ENCODE results near the gene LLPH. TPM values are rescaled to one million over a fixed set of nuclear protein-coding genes. Genes with fewer than 3 reads are reported as not detected.

The LLPH gene
- total RNA-seq, 1 experiment from 2014 or later: 39.6 TPM

GRCh38 chr12:66143868-66144267, 13.3 kb upstream of the LLPH start:
- no peak for DNase-seq (ENCODE audit: extremely low read depth, low read depth)

DNA sequence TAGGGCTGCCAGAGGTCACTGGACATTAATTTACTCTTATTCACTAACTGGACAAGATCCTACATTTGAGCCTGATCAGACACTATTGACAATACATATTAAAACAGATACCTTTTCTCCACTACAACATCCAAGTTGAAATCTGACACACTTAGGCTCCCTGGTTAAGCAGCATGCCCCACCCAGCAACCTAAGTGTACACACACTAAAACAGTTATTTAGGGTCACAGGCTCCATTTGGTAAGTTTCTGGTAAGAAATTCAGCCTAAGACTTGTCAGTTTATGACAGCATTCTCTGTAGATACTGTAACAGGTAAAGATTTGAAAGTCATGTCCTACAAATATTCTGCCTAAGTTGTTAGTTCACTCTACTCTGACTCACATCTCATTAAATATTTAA, 12.3 kb upstream of the LLPH start:
- no peak for DNase-seq (ENCODE audit: extremely low read depth, low read depth)

DNA sequence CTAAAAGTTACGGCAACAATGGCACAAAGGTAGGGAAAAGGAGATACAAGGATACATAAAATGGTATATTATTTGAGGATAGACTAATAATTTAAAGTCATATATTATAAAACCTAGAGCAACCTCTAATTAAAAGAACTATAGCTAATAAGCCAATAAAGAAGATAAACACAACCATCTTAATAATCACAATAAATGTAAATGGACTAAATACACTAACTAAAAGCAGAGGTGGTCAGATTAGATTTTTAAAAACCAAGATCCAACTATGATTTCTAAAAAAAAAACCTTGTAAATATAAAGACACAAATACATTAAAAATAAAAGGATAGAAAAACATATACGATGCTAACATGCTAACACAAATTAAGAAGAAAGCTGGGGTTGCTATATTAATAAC, 10.7 kb upstream of the LLPH start:
- no peak for DNase-seq (ENCODE audit: extremely low read depth, low read depth)

DNA sequence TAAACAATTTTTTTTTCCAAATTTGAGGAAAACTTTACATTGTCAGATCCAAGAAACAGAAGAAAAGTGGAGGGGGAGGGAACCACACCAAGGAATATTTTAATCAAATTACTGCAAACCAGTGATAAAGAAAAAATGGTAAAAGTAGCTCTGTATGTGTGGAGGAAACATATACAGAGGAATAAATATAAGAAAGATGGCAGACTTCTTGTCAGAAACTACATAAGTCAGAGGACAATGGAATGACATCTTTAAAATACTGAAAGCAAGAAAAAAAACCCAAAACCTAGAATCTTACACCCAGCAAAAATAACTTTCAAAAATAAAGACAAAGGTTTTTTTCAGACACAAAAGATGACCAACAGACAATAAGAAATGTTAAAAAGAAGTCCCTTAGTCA, 10.2 kb upstream of the LLPH start:
- DNase-seq (ENCODE audit: extremely low read depth, low read depth): no peak

GRCh38 chr12:66139328-66139727, 8.8 kb upstream of the LLPH start:
- DNase-seq (ENCODE audit: extremely low read depth, low read depth): no peak

DNA sequence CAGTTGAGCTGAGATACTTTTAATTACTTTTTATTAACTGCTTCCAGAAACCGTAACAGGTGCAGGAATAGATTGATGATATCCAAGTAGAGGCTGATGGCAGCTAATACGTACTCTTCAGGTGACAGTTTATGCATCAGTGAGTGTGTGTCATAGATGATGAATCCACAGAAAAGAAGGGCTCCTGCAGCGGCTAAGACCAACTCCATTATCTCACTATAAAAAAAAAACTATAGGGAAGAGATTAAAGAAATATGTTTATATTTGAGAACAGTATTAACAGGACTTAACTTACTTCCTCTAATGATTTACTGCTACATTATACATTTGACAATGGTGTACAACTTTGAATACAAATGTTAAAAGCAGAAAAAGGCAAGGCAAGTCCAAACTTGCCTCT, 7.4 kb upstream of the LLPH start:
- DNase-seq (ENCODE audit: extremely low read depth, low read depth): no peak

DNA sequence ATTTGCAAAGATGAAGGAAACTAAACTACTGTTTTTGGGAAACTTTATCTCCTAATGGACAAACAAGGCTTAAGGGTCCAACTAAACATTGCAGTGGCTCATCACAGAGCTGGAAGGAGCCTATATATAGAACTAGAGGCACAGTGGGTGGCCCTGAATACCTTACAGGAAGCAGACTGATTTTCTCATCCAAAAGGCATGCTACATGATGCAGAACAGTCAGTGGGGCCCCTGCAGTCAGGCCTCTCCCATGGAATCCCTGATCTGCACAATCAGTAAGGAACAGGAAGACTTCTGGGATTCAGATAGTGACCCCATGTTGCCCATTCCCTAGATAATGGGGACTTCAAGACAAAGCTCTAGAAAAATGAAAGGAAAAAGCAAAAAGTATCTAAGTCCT, 1.9 kb upstream of the LLPH start:
- DNase-seq (ENCODE audit: extremely low read depth, low read depth): no peak

DNA sequence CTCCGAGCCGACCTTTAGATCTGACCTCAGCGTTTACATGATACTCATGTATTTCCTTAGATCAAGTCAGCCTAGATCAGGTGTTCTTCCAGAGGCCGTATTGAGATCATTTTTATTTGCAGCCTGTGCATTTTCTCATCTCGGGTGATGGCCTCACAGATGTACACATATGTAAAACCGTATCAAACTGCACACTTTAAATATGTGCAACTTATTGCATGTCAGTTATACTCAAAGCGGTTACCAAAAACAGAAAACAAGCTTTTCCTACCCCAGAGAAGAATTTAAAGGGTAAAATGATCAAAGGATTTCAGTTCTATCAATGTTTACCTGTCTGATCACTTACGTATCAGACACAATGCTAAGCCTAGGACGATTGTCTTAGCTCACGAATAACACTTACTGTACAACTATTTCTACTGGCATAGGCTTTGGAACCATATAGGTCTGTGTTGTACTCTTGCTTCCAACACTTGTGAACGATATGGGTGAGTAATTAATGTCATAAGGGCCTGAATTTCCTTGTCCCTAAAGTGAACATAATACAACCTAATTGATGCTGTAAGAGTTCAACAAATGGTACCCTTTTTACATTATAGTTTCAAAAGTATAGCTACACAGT, 628 bp upstream of the LLPH start:
- DNase-seq (ENCODE audit: extremely low read depth, low read depth): no peak

DNA sequence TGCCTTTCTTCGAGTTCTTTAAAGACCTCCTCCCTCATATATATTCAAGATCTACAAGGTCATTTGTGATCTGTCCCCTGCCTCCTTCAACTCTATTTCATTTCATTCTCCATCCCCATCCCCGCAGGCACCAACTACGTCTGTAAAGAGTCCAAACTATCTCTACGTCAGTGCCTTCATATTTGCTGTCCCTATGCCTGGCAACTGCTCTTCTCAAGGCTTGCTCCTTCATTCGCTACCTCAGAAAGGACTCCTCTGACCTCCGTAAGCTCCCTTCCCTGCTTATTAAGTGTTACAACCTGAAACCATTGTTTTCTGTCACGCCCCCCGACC, 650 bp downstream of the LLPH start:
- no peak for DNase-seq (ENCODE audit: extremely low read depth, low read depth)

- DNase-seq (ENCODE audit: extremely low read depth, low read depth): no peak
These were observed 2.9 kb downstream of the LLPH start for GRCh38 chr12:66127650-66128049.

DNA sequence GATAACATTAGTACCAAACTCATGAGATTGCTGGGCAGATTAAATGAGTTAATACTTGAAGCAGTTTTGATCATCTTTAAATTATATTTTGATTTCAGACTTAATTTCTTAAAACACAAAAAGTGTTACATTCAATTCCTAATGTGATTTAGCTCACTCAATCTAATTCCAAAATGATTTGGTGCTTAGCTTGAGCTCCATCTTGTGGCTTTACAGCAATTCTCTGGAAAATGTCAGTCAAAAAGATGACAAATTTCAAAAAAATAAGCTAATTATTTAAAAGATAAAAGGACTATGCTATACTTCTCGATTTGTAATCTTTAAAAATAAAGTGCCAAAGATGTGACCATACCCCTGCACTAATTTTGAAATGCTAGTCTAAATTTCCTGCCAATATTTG, 10.1 kb downstream of the LLPH start:
- no peak for DNase-seq (ENCODE audit: extremely low read depth, low read depth)

DNA sequence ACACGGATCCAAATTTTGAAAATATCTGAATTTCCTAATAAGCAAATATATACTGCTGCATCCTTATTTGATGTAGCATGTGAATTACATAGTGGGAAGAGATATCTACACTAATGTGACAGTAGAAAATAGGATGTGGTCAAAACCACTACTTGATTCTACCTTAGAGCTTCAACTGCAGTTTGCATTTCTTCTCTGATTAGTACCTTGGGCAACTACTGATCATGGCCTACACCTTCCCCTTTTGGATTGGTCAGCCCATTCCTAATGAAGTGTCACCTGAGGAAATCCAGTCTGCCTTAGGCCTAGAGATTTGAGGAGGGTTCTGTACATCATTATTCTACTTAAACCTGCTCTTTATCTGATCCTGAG, 10.7 kb downstream of the LLPH start:
- no peak for DNase-seq (ENCODE audit: extremely low read depth, low read depth)

DNA sequence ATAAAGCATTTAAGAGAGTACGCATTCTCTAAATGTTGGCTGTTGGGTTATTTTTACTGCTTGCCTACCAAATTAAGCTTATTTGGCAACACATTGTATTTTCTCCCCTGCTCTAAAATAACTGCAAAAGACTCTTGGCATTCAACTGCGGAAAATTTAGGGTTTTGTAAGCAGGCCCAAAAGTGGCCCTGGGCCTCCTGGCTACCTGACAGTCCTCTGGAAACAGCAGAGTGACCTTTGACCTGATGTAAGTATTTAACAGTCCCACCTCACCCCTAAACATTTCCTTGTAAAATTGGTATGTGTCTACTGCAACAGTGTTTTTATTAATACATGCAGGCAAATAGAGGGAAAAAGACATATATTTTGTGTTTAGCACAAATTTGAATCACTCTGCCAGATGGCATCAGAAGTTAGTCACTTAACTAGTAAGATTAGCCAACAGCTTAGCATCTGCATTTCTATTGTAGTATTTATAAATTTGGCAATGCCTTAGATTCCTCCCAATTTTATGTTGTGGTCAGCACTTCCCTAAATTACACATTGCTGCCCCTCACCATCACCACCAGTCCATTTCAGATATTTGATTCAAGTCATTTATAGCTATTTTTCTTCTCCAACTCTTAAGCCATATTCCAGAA, 11.2 kb downstream of the LLPH start:
- no peak for DNase-seq (ENCODE audit: extremely low read depth, low read depth)

GRCh38 chr12:66118240-66118891, 12.2 kb downstream of the LLPH start:
- no peak for DNase-seq (ENCODE audit: extremely low read depth, low read depth)

DNA sequence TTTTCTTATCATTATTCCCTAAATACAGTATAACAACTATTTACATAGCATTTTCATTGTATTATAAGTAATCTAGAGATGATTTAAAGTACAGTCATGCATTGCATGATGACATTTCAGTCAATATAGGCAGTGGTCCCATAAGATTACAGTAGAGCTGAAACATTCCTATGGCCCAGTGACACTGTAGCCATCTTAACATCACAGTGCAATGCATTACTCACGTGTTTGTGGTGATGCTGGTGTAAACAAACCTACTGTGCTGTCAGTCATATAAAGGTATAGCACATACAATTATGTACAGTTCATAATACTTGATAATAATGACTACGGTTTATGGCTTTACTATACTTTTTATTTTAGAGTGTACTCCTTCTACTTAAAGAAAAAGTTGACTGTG, 13.3 kb downstream of the LLPH start:
- peak; percentile 24 for DNase-seq (ENCODE audit: extremely low read depth, low read depth)

DNA sequence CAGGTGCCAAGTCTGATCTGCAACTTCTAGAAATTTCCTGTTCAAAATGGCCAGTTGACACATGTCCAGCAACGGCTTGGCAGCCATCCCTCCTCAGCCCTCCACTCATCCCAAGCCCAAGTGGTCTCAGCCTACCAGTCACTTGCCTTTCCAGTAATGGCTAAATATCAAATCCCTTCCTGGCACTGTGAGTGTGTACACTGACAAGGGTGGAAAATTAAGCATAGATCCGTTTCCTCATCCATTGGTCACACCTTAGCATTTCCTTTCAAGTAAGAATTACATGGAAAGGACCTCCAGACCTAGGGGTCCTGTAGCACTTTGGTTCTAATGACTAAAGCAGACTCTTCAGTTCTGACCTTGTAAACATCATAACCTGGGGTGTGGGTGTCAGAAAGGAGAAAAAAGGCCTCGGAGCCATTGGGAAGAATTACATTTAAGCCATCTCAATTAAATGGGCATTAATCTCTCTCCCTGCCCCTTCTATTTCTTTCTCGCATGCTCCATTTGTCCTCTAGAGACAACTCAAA, 15.4 kb downstream of the LLPH start:
- DNase-seq (ENCODE audit: extremely low read depth, low read depth): no peak

DNA sequence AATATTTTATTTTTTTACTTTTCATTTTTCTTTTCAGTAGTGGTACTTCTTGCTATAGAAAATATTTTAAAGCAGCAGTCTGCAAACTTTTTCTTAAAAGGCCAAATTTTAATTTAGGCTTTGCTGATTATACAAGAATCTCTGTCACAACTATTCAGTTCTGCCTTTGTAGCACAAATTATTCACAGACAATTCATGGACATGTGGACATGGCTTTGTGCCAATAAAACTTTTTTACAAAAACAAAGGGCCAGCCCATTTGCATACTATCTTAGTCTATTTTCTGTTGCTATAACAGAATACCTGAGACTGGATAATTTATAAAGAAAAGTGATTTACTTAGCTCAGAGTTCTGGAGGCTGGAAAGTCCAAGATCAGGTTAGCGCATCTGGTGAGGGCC, 17.1 kb downstream of the LLPH start:
- no peak for DNase-seq (ENCODE audit: extremely low read depth, low read depth)

DNA sequence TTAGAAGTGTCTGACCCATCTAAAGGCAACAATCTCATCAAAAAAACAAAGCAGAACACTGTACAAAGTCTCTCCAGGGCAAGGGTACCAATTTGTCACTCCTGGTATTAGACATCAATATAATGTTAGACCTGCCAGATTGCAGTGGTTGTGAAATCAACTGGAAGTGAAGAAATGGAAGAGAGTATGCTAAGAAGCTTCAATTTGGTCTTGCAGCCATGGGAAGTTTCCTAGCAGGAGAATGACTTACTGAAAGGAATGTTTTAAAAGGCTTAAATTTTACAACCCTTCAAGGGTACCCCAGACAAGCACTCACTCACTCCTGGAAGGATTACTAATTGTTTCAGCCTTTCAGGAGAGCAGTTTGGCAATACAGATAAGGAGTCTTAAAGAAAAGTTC, 18.9 kb downstream of the LLPH start:
- no peak for DNase-seq (ENCODE audit: extremely low read depth, low read depth)

GRCh38 chr12:66109056-66109455, 21.5 kb downstream of the LLPH start:
- no peak for DNase-seq (ENCODE audit: extremely low read depth, low read depth)

GRCh38 chr12:66108386-66108785, 22.2 kb downstream of the LLPH start:
- DNase-seq (ENCODE audit: extremely low read depth, low read depth): no peak

- DNase-seq (ENCODE audit: extremely low read depth, low read depth): peak; percentile 92
These were observed 23.1 kb downstream of the LLPH start for GRCh38 chr12:66107451-66107915.

Measured in NCI-H460 (cell line).